GM12878 (cell line): ENCODE measurements around the gene INHBE.

Experiments used
- BMI1 ChIP-seq: fragments of 450-650 bp; IDR thresholded peaks from 2 replicates; pipeline ENCODE4 v1.6.1; 2016; ENCODE audit warnings: mild to moderate bottlenecking, moderate library complexity, borderline replicate concordance
- BRCA1 ChIP-seq: IDR thresholded peaks from 2 replicates; pipeline ENCODE4 v1.6.1; 2011; ENCODE audit warnings: low read depth, low read length, improper control_type of control experiment
- EED ChIP-seq: sonication (generic); IDR thresholded peaks from 2 replicates; pipeline ENCODE4 v1.6.1; 2016; ENCODE audit warnings: antibody characterized with exemption, low read depth
- ZNF274 ChIP-seq: IDR thresholded peaks from one replicate; pipeline ENCODE4 v1.8.0; 2011; ENCODE audit not compliant: insufficient read length, insufficient read depth
- TF ChIP-seq, protein P1 (sequence below), 3 experiments: IDR thresholded peaks in 2 of 3; conservative IDR thresholded peaks in 1 of 3; 2 replicates each; pipeline ENCODE4 v1.5.1; 2011; ENCODE audit warnings: low read depth in 3 of 3, low read length in 3 of 3, mild to moderate bottlenecking in 3 of 3, control low read depth in 2 of 3, moderate library complexity in 2 of 3, inconsistent platforms in 1 of 3, mixed read lengths in 1 of 3; ENCODE audit not compliant: control insufficient read depth in 2 of 3, insufficient read depth in 1 of 3; ENCODE audit errors: extremely low read depth in 1 of 3
- TF ChIP-seq, protein P2 (sequence below): IDR thresholded peaks from 2 replicates; pipeline ENCODE4 v1.6.1; 2012; ENCODE audit warnings: mild to moderate bottlenecking, low read depth, low read length

DNA sequence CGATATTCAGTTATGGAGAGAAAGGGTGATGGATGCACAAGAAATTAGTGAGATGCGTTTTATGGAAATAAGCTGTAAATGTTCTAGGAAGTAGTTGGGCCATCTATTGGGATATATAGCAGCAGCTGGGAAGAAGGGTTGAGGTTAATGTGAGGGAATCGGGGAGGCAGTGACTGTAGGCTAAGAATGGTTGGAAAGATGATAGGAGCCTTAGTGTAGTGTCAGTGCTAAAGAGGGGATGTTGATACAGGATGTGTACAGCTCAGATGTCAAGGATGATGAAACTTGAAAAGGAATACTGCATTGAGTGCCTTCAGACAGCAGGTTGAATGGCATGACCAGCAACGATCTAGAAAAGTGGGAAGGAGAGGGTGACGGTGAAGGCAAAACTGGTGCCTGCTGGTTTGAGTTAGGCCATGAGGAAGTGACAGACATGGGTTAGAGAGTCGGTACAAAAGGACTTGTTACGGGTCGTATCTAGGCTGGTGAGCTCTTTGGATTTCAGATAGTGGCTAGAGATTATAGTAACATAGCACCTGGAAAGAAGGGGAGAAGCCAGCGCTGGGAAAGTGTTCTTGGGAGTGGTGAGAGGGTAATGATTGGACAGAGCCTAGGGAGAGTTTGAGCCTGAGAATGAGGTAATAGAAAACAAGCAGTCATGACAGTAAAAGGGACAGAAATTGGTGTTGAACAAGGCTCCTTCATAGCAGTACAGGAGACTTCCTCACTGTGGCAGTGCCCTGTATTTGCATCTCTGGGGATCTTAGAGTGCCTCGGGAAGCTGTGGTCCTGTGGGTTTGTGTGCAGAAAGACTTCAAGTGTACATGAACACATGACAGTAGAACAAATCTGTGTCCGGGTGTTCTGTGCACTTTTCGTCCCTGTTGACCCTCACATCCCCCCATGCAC lies 42.4 kb downstream of the INHBE start:
- no peak for TF ChIP-seq BRCA1
- TF ChIP-seq EED, result no peak
- no peak for TF ChIP-seq ZNF274
- TF ChIP-seq, protein P1, sequence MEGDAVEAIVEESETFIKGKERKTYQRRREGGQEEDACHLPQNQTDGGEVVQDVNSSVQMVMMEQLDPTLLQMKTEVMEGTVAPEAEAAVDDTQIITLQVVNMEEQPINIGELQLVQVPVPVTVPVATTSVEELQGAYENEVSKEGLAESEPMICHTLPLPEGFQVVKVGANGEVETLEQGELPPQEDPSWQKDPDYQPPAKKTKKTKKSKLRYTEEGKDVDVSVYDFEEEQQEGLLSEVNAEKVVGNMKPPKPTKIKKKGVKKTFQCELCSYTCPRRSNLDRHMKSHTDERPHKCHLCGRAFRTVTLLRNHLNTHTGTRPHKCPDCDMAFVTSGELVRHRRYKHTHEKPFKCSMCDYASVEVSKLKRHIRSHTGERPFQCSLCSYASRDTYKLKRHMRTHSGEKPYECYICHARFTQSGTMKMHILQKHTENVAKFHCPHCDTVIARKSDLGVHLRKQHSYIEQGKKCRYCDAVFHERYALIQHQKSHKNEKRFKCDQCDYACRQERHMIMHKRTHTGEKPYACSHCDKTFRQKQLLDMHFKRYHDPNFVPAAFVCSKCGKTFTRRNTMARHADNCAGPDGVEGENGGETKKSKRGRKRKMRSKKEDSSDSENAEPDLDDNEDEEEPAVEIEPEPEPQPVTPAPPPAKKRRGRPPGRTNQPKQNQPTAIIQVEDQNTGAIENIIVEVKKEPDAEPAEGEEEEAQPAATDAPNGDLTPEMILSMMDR (IDR thresholded peaks at IDR 0.05 in 2 of 3, conservative IDR thresholded peaks at IDR 0.05 in 1 of 3; ENCODE audit: control insufficient read depth in 2 of 3, extremely low read depth in 1 of 3, insufficient read depth in 1 of 3, low read depth in 3 of 3, low read length in 3 of 3), result no peak
- TF ChIP-seq, protein P2, sequence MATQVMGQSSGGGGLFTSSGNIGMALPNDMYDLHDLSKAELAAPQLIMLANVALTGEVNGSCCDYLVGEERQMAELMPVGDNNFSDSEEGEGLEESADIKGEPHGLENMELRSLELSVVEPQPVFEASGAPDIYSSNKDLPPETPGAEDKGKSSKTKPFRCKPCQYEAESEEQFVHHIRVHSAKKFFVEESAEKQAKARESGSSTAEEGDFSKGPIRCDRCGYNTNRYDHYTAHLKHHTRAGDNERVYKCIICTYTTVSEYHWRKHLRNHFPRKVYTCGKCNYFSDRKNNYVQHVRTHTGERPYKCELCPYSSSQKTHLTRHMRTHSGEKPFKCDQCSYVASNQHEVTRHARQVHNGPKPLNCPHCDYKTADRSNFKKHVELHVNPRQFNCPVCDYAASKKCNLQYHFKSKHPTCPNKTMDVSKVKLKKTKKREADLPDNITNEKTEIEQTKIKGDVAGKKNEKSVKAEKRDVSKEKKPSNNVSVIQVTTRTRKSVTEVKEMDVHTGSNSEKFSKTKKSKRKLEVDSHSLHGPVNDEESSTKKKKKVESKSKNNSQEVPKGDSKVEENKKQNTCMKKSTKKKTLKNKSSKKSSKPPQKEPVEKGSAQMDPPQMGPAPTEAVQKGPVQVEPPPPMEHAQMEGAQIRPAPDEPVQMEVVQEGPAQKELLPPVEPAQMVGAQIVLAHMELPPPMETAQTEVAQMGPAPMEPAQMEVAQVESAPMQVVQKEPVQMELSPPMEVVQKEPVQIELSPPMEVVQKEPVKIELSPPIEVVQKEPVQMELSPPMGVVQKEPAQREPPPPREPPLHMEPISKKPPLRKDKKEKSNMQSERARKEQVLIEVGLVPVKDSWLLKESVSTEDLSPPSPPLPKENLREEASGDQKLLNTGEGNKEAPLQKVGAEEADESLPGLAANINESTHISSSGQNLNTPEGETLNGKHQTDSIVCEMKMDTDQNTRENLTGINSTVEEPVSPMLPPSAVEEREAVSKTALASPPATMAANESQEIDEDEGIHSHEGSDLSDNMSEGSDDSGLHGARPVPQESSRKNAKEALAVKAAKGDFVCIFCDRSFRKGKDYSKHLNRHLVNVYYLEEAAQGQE, result no peak
- TF ChIP-seq BMI1, result no peak
